ENCODE measurements around the gene ZNF367.

Gene ZNF367

GRCh38 chr9:96453625-96454024 lies 35.5 kb upstream of the ZNF367 start:
- H3K27me3 ChIP-seq, result peaks cover 27% of the 10 kb centered on the region
- H3K9me3 ChIP-seq, result no peaks in the 10 kb centered on the region
- no peak overlapping the region for H3K27ac ChIP-seq
- TF ChIP-seq Cebpa-rat (IDR thresholded peaks at IDR 0.05), result no peak
- no peak overlapping the region for H3K4me2 ChIP-seq
- H3K9ac ChIP-seq, result no peak overlapping the region
- no peak overlapping the region for H3K4me3 ChIP-seq
- peaks cover 22% of the 10 kb centered on the region for H3K4me1 ChIP-seq
- H4K20me1 ChIP-seq, result peaks cover 22% of the 10 kb centered on the region
- no peaks in the 10 kb centered on the region for H3K36me3 ChIP-seq

DNA sequence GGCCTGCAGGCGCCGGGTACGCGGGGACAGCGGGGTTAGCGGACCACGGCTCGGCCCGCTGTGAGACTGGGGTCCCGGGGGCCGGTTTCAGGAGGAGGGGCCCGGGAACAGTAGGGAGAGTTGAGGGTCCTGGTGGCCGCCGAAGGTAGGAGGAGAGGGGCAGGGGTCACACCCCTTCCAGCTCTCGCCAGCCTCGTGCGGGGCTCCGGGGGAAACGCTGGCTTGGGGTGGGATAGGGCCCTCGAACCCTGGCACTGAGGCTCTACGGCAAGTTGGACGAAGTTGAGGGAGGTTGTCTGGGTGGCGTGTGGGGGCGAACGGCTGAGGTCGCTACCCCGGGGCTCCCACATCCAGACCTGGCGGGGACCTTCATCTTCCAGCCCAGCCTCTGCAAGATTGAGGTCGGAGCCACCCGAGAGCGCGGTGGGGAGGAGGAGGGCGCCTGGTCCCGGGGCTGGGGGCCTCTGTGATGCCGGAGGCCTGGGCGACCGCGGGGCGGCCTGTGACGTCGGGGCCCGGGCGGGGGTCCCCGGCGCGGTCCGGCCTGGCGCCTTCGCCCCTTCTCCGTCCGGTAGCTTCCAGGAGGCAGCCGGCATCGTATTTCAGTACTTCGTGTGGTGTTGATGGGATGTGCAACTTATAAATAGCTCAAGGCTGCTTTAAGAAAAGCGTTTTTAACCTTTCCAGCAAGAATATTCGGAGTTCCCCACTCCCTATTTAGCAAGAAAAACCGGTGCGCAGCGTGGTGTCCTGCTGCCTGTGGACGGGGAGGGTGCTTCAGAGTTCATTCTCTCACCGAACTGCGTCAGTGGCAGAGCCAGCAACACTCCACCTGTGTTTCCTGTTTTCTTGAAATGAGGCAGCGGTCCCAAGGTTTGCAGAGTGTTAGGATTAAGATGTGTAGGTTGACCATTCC lies 32.7 kb upstream of the ZNF367 start:
- Histone ChIP-seq H3K27me3 (peaks cover 27% of the 10 kb centered on the region), H3K4me2 (peak overlapping the region; percentile 100), H4K20me1 (peaks cover 22% of the 10 kb centered on the region), H3K4me1 (peaks cover 22% of the 10 kb centered on the region), H3K9ac (peak overlapping the region; percentile 80), H3K36me3 (no peaks in the 10 kb centered on the region), H3K9me3 (no peaks in the 10 kb centered on the region), H3K4me3 (peak overlapping the region; percentile 89), H3K27ac (peak overlapping the region; percentile 49; the same call in 1 of the 2 replicates)
- no peak for TF ChIP-seq Cebpa-rat (IDR thresholded peaks at IDR 0.05)

DNA sequence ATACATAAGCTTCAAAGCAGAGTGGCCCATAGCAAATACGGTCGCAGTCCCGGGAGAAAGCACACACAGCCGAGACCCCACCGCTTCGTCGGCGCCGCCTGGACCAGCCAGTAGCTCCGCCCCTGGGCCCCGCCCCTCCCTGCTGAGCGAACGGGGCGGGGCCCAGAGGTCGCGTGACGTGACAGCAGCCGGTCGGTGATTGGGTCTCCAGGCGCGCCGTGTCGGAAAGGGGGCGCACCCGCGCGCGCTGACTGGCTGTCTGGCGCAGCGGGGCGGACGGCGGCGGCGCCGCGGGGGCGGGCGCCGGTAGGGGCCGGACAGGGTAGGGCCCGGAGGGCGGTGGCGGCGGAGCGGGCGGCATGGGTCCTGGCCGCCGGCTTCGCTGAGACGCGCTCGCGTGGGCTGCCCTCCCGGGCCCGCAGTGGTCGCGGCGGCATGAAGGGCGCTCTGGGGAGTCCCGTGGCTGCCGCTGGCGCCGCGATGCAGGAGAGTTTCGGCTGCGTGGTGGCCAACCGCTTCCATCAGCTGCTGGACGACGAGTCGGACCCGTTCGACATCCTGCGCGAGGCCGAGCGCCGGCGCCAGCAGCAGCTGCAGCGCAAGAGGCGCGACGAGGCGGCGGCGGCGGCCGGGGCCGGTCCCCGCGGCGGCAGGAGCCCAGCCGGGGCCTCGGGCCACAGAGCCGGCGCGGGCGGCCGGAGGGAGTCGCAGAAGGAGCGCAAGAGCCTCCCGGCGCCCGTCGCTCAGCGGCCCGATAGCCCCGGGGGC lies 31.9 kb upstream of the ZNF367 start, which contains the start of gene HABP4:
HABP4 (plus strand) TSS at position 325 of the 768 bp plus-strand sequence; CDS start at position 436, 111 bp downstream.
- H3K27ac ChIP-seq, result peak within 1 kb of the TSS; percentile 49

DNA sequence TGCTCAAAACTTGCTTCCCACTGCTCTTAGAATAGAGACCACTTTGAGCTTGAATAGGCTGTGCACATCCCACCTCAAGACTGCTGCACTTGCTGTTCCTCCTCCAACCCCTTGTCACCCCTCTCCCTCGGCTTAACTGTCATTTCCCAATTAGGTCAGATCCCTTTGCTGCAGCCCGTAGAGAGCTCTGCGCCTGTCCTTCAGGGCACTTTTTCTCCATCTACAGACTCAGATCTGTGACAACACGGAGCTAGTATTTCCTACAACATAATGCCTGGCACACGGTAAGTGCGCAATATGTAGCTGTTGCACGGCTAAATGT lies 31.3 kb upstream of the ZNF367 start:
- Histone ChIP-seq H3K27me3 (peaks cover 27% of the 10 kb centered on the region), H3K4me2 (peak overlapping the region; percentile 100), H3K9ac (no peak overlapping the region), H3K4me1 (peaks cover 22% of the 10 kb centered on the region), H3K9me3 (no peaks in the 10 kb centered on the region), H3K36me3 (no peaks in the 10 kb centered on the region), H3K27ac (no peak overlapping the region), H4K20me1 (peaks cover 22% of the 10 kb centered on the region), H3K4me3 (peak overlapping the region; percentile 89)
- no peak for TF ChIP-seq Cebpa-rat (IDR thresholded peaks at IDR 0.05)

More for the DNA sequence above, 31.9 kb upstream of the ZNF367 start, which contains the start of gene HABP4:
- peak within 1 kb of the TSS; percentile 80 for H3K9ac ChIP-seq
- no peaks in the 10 kb centered on the region for H3K9me3 ChIP-seq
- TF ChIP-seq Cebpa-rat (IDR thresholded peaks at IDR 0.05), result no peak
- no peaks in the 10 kb centered on the region for H3K36me3 ChIP-seq
- peaks cover 27% of the 10 kb centered on the region for H3K27me3 ChIP-seq
- peak within 1 kb of the TSS; percentile 89 for H3K4me3 ChIP-seq
- peaks cover 22% of the 10 kb centered on the region for H3K4me1 ChIP-seq
- peaks cover 22% of the 10 kb centered on the region for H4K20me1 ChIP-seq
- H3K4me2 ChIP-seq, result peak within 1 kb of the TSS; percentile 100

DNA sequence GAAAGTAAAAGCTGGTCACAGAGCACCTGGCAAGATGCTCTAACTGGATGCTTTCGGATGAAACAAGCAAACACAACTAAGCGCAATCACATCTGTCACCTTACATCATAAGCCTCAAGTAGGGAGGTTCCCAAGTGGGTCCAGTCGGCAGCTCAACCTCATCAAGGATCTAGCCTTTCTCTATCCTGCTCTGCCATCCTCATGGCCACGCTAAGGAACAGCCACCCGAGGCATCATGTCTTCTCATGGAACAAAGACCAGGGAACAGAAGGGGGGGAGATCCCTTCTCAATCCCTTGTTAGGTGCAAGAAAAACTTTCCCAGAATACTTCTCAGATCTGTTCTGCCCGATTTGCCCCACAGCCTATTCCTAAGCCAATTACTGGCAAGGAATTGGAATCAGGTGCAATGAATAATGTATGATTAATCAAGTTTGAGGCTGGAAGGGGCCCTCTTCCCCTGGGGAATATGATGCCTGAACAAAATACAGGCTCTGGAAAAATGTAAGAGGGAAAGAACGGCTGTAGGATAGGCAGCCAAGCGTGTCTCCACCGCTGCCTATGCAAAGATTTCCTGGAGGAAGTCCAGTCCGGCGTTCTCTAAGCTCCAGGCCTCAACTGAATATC lies 30.5 kb upstream of the ZNF367 start:
- H3K4me1 ChIP-seq, result peaks cover 22% of the 10 kb centered on the region
- H3K27me3 ChIP-seq, result peaks cover 27% of the 10 kb centered on the region
- H4K20me1 ChIP-seq, result peaks cover 22% of the 10 kb centered on the region
- peak overlapping the region; percentile 100 for H3K4me2 ChIP-seq
- no peak overlapping the region for H3K27ac ChIP-seq
- no peak overlapping the region for H3K9ac ChIP-seq
- no peak overlapping the region for H3K4me3 ChIP-seq
- no peaks in the 10 kb centered on the region for H3K36me3 ChIP-seq
- TF ChIP-seq Cebpa-rat (IDR thresholded peaks at IDR 0.05), result no peak
- H3K9me3 ChIP-seq, result no peaks in the 10 kb centered on the region

GRCh38 chr9:96447406-96447805 lies 29.2 kb upstream of the ZNF367 start:
- Histone ChIP-seq H3K4me3 (no peak overlapping the region), H3K36me3 (no peaks in the 10 kb centered on the region), H3K27me3 (peaks cover 27% of the 10 kb centered on the region), H4K20me1 (peaks cover 22% of the 10 kb centered on the region), H3K4me1 (peaks cover 22% of the 10 kb centered on the region), H3K27ac (no peak overlapping the region), H3K9ac (no peak overlapping the region), H3K9me3 (no peaks in the 10 kb centered on the region), H3K4me2 (no peak overlapping the region)
- TF ChIP-seq Cebpa-rat (IDR thresholded peaks at IDR 0.05), result no peak

DNA sequence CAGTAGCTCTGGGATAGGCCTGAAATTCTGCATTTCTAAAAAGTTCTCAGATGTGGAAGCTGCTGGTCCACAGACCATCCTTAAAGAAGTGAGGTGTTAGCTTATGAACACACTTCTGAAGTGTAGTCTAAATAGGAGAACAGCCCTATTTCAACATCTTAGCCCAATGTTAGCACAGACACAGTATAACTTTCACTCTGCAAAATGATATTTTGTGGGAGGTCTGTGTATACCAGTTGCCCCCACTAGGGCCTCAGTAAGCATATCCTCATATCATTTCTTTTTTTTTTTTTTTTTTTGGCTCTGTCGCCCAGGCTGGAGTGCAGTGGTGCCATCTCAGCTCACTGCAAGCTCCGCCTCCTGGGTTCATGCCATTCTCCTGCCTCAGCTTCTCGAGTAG lies 24.3 kb upstream of the ZNF367 start:
- Histone ChIP-seq H4K20me1 (no peaks in the 10 kb centered on the region), H3K4me1 (no peaks in the 10 kb centered on the region), H3K27me3 (no peaks in the 10 kb centered on the region), H3K27ac (no peak overlapping the region), H3K36me3 (no peaks in the 10 kb centered on the region), H3K4me3 (no peak overlapping the region), H3K9ac (no peak overlapping the region), H3K4me2 (no peak overlapping the region), H3K9me3 (no peaks in the 10 kb centered on the region)
- no peak for TF ChIP-seq Cebpa-rat (IDR thresholded peaks at IDR 0.05)

GRCh38 chr9:96441798-96442445 lies 23.8 kb upstream of the ZNF367 start:
- no peaks in the 10 kb centered on the region for H3K36me3 ChIP-seq
- no peaks in the 10 kb centered on the region for H3K27me3 ChIP-seq
- no peak for TF ChIP-seq Cebpa-rat (IDR thresholded peaks at IDR 0.05)
- H3K27ac ChIP-seq, result no peak overlapping the region
- H3K4me2 ChIP-seq, result no peak overlapping the region
- H3K9ac ChIP-seq, result no peak overlapping the region
- H3K9me3 ChIP-seq, result no peaks in the 10 kb centered on the region
- H4K20me1 ChIP-seq, result no peaks in the 10 kb centered on the region
- H3K4me1 ChIP-seq, result no peaks in the 10 kb centered on the region
- no peak overlapping the region for H3K4me3 ChIP-seq

DNA sequence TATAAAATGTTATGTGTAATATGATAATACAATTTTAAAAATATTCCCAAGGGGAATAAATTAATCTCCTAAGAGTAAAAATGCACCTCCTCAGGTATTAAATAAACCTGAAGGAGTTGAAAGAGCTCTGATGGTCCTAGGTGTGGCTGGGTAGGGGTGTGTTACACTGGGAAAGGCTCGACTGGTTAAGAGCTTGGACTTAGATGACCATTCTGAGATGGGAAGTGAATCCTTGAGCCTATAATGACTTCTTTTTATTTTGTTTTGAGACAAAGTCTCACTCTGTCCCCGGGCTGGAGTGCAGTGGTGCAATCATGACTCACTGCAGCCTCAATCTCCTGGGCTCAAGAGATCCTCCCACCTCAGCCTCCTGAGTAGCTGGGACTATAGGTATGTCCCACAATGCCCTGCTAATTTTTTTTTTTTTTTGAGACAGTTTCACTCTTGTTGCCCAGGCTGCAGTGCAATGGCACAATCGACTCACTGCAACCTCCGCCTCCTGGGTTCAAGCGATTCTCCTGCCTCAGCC lies 22.6 kb upstream of the ZNF367 start:
- no peaks in the 10 kb centered on the region for H3K4me1 ChIP-seq
- H3K9me3 ChIP-seq, result no peaks in the 10 kb centered on the region
- no peak overlapping the region for H3K9ac ChIP-seq
- no peak for TF ChIP-seq Cebpa-rat (IDR thresholded peaks at IDR 0.05)
- H3K4me2 ChIP-seq, result no peak overlapping the region
- no peak overlapping the region for H3K27ac ChIP-seq
- H3K27me3 ChIP-seq, result no peaks in the 10 kb centered on the region
- H3K36me3 ChIP-seq, result no peaks in the 10 kb centered on the region
- no peak overlapping the region for H3K4me3 ChIP-seq
- H4K20me1 ChIP-seq, result no peaks in the 10 kb centered on the region

Measured in BLaER1 (cell line).